Stimulated activated CD4-positive, alpha-beta T cell treated with anti-CD3 and anti-CD28 coated beads, Interleukin-1b, Interleukin-23, amount 100 ng/mL, for 4 hours (primary cell): ENCODE data around the gene QTRT2.

Experiments
- DNase-seq, 2 donors: peaks; one replicate each; pipeline ENCODE4 v3.0.0-alpha.2; 2020; ENCODE audit warnings: low read depth in 2 of 2

Gene QTRT2

DNA sequence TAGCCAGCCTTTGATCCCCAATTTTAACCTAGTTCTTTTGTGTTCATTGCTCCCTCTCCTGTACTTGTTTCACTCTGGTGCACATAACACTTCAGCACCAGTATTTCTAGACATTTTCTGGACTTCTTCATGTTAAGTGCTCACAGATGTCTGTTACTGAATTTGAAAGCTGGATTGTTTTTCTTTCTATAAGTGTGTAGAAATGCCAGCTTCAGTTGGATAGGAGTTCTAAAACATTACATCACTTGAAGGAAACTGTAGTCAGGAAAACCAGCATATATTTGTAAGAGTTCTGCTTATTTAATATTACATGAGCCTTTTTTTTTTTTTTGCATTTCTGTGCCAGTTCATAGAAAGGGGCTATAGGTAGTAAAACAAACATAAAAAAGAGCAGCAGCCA is 21.6 kb downstream of the QTRT2 start:
- DNase-seq, result no peak

DNA sequence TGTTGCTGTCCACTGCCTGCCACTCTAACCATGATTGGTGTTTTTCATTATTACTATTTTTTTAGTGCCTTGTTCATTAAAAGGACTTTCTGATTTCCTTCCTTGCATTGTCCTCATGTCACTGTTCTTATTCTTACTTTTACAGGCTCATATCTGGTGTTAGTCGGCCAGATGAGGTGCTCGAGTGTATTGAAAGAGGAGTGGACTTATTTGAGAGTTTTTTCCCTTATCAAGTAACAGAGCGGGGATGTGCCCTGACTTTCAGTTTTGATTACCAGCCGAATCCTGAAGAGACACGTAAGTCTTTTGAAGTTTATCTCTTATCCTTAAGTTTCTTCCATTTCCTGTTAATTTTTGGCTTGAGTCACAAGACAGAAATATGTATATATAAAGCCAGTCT is 23.2 kb downstream of the QTRT2 start:
- no peak for DNase-seq

DNA sequence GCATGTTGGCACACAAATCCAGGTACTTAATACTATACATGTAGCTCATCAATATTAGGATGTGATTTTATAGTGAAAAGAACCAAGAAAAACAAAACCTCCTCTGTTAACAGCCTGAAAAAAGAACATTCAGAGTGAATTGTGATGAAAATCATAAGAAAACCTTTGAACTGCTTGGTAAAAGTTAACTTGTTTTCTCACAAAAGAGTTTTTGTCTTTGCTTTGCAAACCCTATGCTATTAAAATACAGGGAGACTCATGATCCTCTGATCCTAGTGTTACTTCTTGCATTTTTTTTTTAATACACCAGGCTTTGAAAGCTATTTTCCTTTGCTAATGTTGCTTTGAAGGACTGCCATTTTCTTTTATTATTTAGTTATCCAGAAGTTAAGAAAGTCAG is 23.7 kb downstream of the QTRT2 start:
- DNase-seq, result no peak

DNA sequence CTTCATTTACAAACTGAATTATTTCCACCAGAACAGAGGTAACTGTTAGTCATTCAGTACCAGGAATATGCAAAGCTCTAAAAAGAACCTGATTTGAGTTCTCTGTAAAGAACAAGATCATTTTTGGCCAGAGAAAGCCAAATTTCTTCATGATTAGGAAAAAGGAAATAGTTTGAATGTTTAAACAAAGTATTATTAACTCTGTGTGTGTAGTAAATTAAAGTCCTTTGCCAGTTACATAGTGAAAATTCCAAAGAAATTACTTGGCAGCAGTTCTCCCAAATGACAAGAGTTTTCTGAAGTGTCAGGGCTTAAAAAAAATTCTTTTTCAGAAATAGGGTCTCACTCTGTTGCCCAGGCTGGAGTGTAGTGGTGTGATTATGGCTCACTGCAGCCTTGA is 24.5 kb downstream of the QTRT2 start:
- DNase-seq, result no peak

DNA sequence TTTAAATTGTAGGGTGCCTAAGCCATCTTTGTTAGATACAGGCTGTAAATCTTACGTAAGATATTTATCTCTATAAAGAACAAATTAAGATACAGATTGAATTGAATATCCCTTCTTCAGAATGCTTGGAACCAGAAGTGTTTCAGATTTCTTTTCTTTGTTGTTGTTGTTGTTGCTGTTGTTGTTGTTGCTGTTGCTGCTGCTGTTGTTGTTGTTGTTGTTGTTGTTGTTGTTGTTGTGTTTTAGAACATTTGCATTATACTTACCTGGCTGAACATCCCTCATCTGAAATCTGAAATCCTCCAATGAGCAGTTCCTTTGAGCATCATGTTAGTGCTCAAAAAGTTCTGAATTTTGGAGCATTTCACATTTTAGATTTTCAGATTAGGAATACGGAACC is 26.6 kb downstream of the QTRT2 start:
- DNase-seq, result no peak

DNA sequence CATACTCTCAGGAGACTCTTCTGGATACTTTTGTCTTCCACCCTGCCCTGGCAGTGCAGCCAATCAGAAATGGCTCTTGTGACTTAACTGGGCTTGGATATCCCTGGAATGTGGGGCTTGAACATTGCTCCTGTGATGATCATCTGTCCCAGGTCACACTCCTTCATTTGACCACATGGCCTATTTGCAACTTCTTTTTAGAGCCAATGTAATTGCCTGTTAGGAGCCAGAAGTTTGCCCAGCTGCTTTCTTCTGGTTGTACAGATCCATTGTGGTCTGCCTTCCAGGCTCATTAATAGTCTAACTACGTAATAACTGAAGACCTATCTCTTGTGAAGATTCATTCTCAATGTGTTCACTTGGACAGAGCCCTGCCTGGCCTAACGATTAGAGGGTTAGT is 29.8 kb downstream of the QTRT2 start:
- DNase-seq, result no peak

DNA sequence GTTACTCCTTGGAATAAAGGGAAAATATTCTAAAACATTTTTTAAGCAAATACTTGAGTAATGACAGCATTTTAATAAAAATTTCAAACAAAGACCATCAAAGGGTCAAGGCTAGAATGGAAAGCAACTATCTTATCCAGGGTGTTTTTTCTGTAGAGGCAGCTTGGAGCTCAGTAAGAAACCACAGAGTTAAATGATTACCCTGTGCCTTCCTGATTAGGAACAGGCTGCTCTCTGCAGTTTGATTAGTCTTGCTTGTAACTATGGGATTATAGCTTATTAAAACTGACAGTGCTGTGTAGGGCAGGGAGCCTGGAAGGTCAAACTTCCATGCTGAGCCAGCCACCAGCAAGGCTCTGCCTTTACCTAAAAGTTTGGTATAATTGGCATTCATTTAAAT is 33.1 kb downstream of the QTRT2 start:
- DNase-seq, result no peak

DNA sequence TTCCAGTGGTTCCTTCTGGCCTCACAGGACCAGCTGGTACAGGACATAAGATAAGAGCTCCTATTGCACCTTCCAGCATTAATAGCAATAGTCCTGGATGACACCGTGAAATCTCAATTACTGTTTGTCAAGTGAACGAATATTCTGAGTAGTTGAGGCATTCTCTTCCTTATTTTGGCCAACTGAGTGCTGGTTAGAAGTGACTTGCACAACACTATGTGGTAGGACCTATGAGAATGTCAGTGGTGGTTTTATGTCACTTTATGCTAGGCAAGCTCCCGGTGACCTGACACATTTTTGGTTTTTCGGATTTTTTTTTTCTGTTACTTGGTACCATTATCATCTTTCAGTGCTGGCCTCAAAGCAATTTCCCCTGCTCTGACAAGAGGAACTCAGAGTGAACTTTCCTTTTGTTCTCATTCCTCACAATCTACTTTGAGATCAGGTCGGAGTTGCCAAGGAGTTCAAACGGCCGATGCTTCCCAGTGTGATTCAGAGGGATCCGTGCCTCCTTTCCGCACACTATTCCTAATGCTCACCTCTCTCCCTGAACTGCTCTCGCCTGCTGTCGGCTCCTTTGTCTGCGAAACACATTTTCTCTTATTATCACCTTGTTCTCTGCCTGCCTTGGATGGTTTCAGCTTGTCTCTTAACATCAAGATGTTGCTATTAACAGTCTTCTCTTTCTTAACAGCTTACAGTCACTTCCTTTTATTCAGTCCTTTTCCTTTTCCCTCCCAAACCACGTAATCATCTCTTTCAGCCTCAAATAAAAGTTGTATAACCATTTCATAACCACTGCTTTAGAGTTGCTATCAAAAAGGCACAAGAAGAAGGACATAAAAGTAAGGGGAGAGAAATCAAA is 35.8 kb downstream of the QTRT2 start:
- DNase-seq, result no peak

DNA sequence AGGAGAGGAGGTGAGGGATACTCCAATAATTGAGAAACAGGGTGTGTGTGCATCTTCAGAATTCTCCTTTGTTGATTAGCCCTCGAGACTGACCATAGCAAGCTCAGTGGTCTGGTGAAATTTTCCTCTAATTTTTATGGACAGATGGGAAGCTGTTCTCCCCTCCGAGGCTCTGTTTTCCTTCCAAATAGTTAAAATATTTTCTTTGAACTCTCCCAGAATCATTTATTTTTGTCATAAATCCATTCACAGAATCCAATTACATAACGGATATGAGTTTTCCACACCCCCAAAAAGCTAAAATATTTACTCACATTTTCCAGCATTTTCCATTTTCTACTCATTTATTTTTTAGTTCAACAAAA is 36.5 kb downstream of the QTRT2 start:
- no peak for DNase-seq

DNA sequence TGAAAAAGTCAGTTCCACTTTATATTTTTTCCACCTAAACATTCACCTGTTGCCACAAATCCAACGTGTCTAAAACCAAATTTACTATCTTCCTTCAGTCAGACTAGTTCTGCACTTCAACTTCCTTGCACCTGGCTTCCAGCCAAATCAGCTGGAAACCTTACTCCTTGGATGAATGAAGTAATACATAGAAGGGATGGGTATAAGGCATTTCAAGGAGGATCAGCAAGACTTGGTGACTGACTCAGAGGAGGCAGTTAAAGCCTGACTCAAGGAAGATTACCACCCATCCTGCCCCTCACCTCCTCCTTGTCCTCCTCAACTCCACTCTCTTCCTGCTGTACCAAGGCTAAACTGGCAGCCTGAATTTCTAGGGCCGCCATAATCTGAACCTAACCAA is 37.1 kb downstream of the QTRT2 start:
- no peak for DNase-seq

DNA sequence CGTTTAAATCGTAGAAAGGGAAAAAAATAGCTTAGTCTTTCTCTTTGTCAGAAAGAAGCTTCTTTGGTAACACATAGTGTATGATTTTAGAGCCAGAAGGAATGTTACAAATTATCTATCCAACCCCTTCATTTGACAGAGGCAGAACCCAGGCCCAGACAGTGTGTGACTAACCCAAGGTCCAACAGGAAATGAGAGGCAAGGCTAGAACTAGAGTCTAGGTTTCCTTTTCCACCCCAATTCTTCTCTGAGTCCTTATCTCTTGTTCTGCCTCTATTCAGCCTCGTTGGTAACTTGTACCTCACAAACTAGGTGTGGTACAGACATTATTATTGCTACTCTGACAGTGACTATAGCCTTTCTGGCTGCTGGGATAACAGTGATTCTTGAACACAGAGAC is 39.3 kb downstream of the QTRT2 start:
- DNase-seq, result no peak

DNA sequence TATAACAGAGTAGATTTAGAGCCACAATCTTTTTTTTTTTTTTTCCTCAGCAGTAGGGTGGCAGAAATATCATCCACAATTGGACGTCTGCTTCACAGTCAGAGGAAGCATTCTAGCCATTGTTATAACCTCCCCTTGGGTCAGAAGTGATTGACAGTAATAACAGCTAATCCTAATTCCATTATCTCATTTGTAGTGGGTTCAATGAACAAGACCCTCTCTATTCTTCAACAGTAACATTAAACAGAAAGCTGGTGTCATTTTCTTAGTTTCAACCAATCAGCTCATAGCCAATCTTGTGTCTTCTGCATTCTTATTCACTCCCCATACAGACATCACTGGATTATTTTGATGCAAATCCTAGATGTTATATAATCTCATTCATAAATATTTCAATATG is 44.6 kb downstream of the QTRT2 start:
- DNase-seq, result no peak

DNA sequence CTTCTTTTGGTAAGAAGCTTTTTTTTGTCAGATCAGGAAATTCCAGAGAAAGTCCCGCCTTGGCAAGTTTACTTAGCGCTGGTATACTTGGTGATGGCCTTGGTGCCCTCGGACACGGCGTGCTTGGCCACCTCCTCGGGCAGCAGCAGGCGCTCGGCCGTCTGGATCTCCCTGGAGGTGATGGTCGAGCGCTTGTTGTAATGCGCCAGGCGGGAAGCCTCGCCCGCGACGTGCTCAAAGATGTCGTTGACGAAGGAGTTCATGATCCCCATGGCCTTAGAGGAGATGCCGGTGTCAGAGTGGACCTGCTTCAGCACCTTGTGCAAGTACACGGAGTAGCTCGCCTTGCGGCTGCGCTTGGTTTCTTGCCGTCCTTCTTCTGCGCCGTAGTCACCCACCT is 46.6 kb downstream of the QTRT2 start:
- no peak for DNase-seq

DNA sequence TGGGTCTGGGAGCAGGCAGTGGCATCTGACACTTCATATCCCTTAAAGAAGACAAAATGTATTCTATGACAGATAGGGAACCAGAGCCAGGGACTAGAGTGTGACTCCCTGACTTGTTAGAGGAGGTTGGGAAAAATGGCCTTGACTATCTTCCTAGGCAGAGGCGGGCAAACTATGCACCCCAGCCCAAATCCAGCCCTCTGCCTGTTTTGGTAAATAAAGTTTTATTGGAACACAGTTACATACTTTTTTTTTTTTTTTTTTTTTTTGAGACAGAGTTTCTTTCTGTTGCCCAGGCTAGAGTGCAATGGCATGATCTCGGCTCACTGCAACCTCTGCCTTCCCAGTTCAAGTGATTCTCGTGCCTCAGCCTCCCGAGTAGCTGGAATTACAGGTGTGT is 47.3 kb downstream of the QTRT2 start:
- no peak for DNase-seq

DNA sequence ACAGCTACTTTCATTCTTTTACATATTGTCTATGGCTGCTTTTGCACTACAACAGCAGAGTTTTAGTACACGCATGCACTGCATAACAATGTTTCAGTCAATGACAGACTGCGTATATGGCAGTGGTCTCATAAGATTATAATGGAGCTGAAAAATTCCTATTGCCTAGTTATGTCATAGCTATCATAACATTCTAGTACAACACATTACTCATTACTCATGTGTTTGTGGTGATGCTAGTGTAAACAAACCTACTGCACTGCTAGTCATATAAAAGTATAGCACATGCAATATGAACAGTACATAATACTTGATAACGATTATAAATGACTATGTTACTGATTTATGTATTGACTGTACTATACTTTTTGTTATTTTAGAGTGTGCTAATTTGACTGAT is 47.9 kb downstream of the QTRT2 start:
- DNase-seq, result no peak

DNA sequence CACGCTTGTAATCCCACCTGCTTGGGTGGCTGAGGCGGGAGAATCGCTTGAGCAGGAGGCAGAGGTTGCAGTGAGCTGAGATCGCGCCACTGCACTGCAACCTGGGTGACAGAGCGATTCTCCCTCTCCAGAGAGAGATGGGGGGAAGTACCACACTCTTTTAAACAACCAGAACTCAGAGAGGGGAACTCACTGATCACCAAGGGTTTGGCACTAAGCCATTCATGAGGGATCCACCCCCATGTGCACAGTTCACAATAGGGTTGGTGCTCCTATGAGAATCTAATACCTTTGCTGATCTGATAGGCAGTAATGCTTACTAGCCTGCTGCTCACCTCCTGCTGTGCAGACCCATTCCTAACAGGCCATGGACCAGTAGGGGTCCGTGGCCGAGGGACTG is 51.6 kb downstream of the QTRT2 start:
- DNase-seq, result no peak

DNA sequence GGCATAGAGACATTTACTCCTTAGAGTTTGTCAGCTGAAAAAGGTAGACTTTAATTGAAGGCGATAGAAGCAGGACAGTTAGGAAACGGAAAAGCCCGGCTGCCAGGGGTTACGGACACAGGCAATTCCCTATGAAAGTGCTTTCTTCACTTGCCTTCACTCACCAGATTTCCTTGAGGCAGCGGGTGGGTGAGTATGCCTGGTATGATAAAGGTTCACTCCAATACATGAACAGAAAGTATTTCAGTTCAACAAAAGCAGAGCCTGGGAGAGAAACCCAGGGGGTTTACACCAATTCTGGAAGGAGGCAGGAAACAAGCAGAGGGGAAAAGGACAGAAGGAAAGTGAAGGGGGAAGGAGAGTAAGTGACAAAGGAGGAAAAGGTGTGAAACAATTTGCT is 53.9 kb downstream of the QTRT2 start:
- no peak for DNase-seq

DNA sequence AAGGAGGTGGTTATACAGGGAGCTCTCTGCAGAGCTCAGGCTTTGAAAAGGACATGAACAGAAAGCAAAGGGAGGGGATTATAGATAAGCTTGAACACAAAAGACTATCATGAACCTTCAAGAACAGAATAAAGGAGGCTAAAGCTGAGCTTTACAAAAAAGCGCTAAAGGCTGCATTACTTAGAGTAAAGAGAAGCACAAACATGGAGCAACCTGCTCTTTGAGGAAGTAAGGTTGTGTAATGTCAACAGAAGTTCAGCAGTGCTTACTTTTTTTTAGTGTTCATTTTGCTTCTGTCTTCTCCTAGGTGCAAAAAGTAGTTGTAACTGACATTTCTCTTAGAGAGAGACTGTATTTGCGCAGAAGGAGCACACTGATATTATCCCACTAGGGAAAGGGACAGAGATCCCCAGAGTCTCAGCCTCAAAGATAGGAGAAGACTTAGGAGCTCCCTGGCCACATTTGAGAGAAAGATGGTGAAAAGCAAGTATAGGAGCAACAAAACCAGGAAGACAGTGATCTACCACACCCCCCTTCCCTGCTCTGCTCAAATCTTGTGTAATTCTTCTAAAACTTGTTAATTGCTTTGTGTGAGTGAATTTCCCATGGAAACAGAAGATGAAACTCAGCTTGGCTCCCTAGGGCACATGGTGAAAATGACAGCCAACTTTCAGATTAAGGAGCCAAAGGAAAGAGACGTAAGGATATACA is 54.7 kb downstream of the QTRT2 start:
- DNase-seq, result no peak

DNA sequence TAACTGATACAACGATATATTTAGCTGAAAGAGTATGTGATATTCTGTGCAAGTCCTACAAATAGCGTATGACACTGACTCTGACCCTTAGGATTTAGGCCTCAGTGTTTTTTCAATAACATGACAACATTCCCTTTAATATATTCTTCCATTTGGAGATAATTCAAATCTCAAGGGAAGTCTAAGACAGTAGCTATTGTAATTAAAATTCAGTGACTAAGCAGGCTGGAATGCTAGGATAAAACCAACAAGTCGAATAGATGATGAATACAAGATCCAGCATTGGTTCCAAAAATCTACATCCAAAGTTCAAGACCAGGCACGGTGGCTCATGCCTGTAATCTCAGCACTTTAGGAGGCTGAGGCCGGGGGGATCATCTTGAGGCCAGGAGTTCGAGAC is 56.2 kb downstream of the QTRT2 start:
- DNase-seq, result no peak

DNA sequence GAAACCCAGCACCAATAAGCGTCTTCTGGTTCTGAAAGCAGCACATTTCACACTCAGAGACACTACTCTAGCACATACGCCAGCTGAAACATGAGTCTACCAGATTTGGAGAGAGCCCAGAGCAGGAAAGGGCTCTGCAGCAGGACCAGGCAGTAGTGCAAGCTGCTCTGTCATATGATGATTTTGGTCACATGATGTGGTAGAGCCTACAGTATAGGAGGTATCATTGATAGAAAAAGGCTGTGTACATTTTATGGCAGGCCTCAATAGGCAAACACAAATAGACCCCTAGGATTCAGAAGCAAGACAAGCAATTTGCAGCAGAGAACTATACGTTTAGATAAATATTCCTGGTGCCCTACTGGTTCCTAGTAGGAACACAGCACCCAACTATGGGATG is 58.2 kb downstream of the QTRT2 start:
- DNase-seq, result no peak

DNA sequence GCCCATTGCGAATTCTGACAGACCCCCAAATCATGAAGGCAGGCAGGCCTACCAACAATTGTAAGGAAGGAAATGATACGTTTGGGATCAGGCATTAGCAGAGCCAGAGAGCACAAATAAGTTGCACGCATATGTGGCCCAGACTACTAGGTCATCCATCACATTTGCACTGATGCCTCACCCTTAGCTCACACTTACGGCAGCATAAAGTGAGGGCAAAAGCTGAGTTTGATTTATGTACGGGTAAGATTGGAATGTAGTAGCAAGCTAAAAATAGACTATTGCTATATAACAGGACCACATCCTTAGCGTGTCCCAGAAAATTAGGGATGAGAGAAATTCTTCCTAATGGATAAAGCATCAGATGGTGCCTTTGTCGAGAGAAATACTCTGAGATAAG is 58.6 kb downstream of the QTRT2 start:
- DNase-seq, result no peak

DNA sequence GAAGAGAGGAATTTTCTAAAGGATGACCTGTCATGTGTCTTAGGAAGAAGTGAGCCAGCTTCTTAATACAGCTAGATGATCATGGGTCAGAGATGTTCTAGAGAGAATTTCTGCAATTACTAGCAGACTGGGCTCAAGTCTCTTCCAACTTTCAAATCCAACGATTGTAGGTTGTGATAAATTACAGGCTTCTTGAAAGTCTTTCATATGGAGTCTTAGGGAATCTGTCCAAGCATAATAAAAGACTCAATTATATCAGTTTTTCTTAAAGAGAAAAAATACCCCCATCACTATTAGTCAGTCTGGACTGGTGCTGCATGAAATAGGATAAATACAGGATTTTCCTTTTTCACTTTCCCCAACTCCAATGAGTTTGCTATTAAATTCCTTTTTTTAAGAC is 63.2 kb downstream of the QTRT2 start:
- DNase-seq, result no peak

DNA sequence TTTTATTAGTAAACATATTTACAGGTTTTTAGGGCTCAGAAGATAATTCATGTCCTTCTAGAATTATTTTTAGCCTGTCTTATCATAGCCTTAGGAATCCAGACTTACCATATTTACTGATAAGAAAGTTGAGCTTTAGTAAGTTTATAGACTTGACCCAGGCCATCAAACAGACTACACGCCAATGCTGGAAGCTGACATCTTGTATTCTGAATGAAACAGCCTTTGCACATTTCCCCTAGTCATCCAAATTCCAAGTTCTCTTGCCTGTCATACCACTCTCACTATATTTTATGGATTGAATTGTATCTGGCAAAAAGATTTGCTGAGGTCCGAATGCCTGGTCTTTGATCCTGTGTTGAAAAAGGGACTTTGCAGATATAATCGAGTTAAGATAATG is 63.7 kb downstream of the QTRT2 start:
- no peak for DNase-seq
